SK-N-DZ (cell line): ENCODE data around the gene LDLRAD3.

Experiments used
- DNase-seq: peaks from one replicate; pipeline ENCODE4 v3.0.0-alpha.2; 2015; ENCODE audit warnings: low spot score

Gene LDLRAD3

GRCh38 chr11:35955636-35956035 is 11.8 kb downstream of the LDLRAD3 start:
- DNase-seq, result no peak

DNA sequence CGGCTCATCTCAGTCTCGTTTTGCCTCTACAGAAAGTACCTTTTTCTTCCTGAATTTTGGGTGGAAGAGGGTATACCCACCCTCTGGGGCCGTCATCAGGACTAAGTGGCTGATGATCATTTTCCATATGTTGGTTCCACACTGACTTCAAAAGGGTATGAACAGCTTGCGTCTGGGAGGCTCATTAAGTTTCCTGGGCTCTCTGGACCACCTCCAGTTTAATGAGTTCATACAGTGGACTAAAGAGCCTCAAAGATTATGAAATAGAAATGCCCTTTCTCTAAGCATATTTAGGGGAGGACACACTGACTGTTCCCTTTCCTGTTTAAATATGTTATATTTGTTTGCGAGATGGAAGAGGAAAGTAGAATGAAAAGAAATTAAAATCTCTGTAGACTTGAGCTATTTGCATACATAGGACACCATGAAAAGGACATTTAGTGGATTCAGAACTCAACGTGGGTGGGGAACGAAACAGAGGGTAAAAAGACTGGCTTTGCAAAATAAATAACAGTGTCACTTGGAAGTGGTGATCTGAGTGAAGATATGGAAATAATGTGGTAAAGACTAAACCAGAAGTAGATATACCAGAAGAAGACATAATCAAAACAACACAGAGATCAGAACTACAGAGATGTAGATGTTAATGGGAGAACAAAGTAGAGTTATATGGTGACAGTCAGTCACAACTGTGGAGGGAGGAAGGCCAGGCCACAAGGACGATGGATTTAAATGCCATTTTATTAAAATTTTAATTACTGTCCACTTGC is 18.7 kb downstream of the LDLRAD3 start:
- DNase-seq, result no peak

GRCh38 chr11:35963911-35964310 is 20.0 kb downstream of the LDLRAD3 start:
- no peak for DNase-seq

DNA sequence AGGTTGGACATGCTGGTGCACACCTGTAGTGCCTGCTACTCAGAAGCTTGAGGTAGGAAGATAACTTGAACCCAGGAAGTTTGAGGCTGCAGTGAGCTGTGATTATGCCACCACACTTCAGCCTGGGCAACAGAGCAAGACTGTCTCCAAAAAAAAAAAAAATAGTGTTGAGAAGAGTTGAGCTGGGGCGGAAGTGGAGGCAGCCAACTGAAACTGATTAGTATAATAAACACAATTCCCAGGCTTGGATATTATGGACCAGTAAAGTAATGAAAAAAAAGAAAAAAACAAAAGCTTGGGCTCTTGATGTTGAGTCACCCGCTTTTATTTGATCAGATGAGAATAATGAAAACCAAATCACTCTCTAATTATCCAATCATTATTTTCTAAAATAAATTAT is 21.0 kb downstream of the LDLRAD3 start:
- DNase-seq, result no peak

DNA sequence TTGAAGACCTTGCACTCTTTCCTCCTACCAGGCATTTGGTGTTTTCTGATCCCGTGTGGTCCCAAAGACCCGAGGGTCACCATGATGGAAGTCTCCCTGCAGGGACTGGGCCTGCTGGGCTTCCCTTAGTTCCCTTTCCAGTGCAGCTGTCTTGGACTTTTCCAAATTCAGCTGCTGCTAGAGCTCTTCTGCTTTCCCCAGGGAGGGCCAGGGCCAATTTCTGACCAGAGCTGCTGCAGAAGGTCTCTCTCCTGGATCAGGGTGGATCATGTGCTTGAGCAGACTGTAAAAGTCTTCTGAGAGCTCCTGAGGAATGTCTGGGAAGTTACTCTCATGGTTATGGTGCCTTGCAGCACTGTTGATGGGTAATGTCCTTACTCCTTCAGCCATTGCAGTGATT is 23.2 kb downstream of the LDLRAD3 start:
- DNase-seq, result no peak

- peak; percentile 27 for DNase-seq
These were observed 24.7 kb downstream of the LDLRAD3 start for GRCh38 chr11:35968386-35969088.

GRCh38 chr11:35969089-35970042 is 25.5 kb downstream of the LDLRAD3 start:
- DNase-seq, result peak; percentile 63

DNA sequence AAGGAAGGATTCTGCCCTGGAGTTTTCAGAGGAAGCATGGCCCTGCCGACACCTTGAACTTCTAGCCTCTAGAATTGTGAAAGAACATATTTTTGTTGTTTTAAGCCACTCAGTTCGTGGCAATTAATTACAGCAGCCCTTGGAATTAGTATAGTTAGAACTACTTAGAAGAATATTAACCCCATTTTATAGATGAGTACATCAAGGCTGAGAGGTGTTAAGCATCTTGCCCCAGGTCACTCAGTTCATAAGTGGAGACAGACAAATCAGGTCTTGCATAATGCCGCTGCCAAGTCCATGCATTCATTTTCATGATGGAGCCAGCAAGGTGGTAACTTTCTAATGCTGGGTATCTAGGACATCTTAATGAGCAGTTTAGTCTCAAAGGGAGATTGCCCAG is 26.6 kb downstream of the LDLRAD3 start:
- no peak for DNase-seq

DNA sequence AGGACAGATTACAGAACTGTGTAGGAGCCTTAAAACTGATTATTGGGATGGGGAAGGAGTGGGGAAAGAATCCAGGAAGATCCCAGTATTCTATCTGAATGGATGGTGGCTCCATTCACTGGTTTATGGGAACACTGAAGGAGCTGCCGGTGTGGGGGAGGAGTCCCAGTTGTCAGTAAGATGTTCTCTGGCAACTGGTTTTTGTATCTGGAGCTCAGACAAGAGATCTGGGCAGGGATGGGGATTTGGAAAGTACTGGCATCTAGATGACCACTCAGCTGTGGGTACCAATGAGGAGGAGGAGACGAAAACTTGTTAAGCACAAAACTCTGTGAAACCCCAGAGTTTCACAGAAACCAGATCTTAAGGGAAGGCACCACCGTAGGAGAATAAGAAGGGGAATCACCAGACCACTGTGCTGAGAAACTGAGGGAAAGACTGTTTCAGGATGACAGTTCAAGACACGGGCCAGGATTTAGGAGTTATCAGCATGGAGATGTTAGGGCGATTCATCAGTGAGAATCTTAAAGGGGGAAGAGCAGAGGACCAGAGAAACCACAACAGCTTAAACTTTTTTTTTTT is 28.1 kb downstream of the LDLRAD3 start:
- no peak for DNase-seq

GRCh38 chr11:35974882-35975589 is 31.2 kb downstream of the LDLRAD3 start:
- no peak for DNase-seq

DNA sequence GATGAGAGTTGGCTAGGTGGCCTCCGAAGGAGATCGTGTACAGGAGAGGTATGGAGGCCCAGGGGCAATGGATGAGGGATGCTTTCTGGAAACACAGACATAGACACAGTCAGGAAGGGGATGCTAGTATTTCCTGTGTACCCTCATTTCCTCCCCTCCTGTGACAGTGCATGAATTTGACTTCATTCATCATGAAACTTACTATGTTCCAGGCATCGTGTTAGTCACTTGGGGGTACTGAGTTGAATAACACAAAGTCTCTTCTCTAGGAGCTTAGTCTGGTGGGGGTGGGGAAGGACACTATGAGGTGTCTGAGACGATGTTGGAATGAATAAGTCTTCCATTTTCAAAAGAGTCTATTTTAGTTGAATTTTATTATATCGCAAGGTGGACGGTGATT is 32.6 kb downstream of the LDLRAD3 start:
- no peak for DNase-seq

DNA sequence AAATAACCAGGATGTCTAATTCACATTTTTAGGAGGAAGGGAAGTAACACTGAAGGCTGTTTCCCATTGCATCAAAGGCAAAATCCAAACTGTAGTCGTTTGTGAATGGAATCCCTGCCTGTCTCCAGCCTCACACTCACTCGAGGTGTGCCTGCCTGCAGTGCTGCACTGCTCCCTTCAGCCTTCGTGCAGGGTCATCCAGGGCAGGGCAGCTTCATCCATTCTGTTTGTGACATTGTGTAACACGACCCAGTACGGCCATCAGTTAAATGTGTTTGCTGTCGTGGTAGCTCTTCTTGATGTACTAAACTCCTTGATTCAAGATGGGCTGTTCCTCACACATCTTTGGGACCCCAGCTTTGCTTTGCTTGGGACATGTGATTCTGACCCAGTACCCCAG is 34.3 kb downstream of the LDLRAD3 start:
- DNase-seq, result no peak

- no peak for DNase-seq
These were observed 35.0 kb downstream of the LDLRAD3 start for GRCh38 chr11:35978891-35979290.

- DNase-seq, result no peak
These were observed 37.0 kb downstream of the LDLRAD3 start for GRCh38 chr11:35980686-35981390.

GRCh38 chr11:35981581-35981980 is 37.7 kb downstream of the LDLRAD3 start:
- DNase-seq, result no peak

GRCh38 chr11:35982061-35982460 is 38.2 kb downstream of the LDLRAD3 start:
- no peak for DNase-seq

DNA sequence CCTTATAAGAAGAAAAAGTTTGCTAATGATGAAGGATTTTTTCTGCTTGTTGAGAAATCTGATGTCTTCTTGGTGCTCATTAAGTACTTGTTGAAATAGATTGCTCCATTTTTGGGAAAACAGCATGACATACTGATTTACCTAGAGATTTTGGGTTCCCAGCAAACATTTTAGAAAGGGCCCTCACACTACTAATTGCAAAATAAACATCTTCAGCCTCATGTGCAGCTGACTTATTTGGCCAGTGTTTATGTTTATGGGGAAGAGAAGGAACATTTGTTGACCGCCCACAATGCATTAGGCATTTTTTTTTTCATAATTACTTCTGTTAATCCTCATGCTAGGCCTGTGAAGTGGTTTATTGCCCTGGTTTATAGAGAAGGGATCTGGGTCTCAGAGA is 40.1 kb downstream of the LDLRAD3 start:
- no peak for DNase-seq

GRCh38 chr11:35986947-35987346 is 43.1 kb downstream of the LDLRAD3 start:
- DNase-seq, result no peak

DNA sequence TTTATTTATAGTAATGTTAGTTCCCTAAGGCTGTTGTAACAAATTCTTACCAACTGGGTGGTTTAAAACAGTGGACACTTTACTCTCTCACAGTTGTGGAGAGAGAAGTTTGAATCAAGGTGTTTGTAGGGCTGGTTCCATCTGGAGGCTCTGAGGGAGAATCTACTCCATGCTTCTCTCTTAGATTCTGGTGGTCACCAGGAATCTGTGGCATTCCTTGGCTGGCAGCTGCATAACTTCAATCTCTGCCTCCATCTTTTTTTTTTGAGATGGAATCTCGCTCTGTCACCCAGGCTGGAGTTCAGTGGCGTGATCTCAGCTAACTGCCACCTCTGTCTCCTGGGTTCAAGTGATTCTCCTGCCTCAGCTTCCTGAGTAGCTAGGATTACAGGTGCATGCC is 46.3 kb downstream of the LDLRAD3 start:
- DNase-seq, result no peak

- DNase-seq, result no peak
These were observed 47.0 kb downstream of the LDLRAD3 start for GRCh38 chr11:35990816-35991215.
